ENCODE measurements around the gene SELENOI.
A peak's percentile ranks its signal among the peaks of the same experiment; 100 is the strongest.

Gene SELENOI

GRCh38 chr2:26345545-26346453 is at the start of gene SELENOI:
Gene SELENOI, plus strand, starts transcription at chr2:26346143. Its CDS starts 90 bp downstream, at chr2:26346233.
- no peak for TF ChIP-seq CTCF (IDR thresholded peaks at IDR 0.05; ENCODE audit: low read depth, low read length)

GRCh38 chr2:26297061-26297460 is 48.9 kb upstream of the SELENOI start:
- TF ChIP-seq CTCF (IDR thresholded peaks at IDR 0.05; ENCODE audit: low read depth, low read length) = no peak
- DNase-seq (ENCODE audit: extremely low read depth, low read depth) = no peak

More at GRCh38 chr2:26345545-26346453, at the start of gene SELENOI:
- DNase-seq (ENCODE audit: extremely low read depth, low read depth) = peak; percentile 98

- no peak for DNase-seq (ENCODE audit: extremely low read depth, low read depth)
- no peak for TF ChIP-seq CTCF (IDR thresholded peaks at IDR 0.05; ENCODE audit: low read depth, low read length)
These were observed 47.7 kb upstream of the SELENOI start for GRCh38 chr2:26298286-26298637.

GRCh38 chr2:26298638-26299393 is 47.1 kb upstream of the SELENOI start:
- DNase-seq (ENCODE audit: extremely low read depth, low read depth) = peak; percentile 30

GRCh38 chr2:26299471-26300101 is 46.4 kb upstream of the SELENOI start:
- no peak for TF ChIP-seq CTCF (IDR thresholded peaks at IDR 0.05; ENCODE audit: low read depth, low read length)
- DNase-seq (ENCODE audit: extremely low read depth, low read depth) = peak; percentile 28

More at GRCh38 chr2:26298638-26299393, 47.1 kb upstream of the SELENOI start:
- TF ChIP-seq CTCF (IDR thresholded peaks at IDR 0.05; ENCODE audit: low read depth, low read length) = no peak

GRCh38 chr2:26300234-26300925 is 45.6 kb upstream of the SELENOI start:
- DNase-seq (ENCODE audit: extremely low read depth, low read depth) = no peak
- no peak for TF ChIP-seq CTCF (IDR thresholded peaks at IDR 0.05; ENCODE audit: low read depth, low read length)

Measured in AG09319 (cell line).